Activated CD4-positive, CD25-positive, alpha-beta regulatory T cell treated with anti-CD3 and anti-CD28 coated beads, Interleukin-2, amount 50 U/mL, for 24 hours (primary cell): ENCODE results near the gene AKNA.

ENCODE experiments used
- ATAC-seq, 2 donors: fragments of 150-1000 bp; cut with Tn5 transposase; one replicate each; pipeline ENCODE4 v1.10.0; 2021; ENCODE audit warnings: mild to moderate bottlenecking in 1 of 2, moderate library complexity in 1 of 2

The AKNA gene

DNA sequence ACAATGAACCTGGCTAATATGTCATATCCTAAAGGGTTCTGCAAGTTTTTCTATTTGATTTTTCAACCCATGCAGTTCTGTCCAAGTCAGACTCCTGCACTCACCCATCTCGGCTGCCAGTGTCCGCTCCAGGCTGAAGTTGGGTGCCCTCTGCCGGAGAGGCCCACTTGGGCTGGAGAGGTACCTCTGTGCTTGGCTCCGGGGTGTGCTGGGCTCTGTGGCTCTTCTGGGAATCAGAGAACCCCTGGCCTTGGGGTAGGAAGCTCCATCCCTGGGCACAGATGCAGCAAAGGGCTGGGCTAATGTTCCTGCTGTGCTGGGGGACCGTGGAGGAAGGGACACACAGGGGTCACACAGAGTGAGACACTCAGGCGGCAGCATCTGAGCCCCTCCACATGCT lies 32.0 kb downstream of the AKNA start:
- no peak for ATAC-seq

DNA sequence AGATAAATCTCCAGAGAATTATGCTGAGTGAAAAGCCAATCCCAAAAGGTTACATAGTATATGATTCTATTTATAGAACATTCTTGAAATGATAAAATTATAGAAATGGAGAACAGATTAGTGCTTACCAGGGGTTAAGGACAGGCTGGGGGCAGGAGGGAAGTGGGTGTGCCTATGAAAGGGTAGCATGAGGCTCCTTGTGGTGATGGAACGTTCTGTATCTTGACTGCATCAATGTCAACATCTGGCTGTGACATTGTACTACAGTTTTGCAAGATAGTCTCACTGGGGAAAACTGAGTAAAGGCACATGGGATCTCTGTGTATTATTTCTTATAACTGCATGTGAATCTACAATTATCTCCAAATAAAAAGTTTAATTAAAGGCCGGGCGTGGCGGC lies 35.9 kb downstream of the AKNA start:
- ATAC-seq = no peak

DNA sequence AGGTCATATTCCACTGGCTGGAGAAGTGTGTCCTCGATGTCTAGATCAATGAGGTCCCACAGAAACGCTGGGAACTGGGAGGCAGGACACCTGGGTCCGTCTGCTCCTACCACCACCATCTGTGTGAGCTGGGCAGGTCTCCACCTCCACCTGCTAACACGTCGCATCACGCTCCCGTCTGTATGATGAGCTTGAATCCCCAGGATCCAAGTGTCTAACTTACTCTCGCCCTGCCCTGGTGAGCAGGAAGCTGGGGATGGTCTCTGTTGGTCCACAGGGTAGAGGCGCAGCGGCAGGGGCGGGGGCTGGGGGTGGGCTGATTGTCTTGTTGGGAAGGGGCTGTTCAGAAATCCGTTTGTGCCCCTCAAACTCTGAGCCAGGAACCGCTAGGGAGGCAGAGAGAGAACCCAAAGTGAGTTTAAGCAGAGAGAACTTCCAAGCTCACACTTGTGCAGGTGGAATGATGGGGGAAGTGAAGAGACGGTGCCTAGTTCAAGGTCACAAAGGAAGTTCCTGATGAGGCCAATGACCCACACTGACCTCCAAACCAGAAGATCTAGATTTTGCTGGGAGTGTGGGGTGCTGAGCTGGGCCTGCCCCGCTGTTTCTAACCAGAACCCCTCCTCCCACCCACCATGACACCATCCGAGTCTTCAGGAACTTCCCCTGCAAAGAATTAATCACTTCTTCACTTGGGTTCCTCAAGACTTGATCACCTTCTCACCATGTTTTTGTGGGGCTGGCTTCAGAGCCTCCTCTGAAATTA lies 37.0 kb downstream of the AKNA start:
- ATAC-seq = no peak

DNA sequence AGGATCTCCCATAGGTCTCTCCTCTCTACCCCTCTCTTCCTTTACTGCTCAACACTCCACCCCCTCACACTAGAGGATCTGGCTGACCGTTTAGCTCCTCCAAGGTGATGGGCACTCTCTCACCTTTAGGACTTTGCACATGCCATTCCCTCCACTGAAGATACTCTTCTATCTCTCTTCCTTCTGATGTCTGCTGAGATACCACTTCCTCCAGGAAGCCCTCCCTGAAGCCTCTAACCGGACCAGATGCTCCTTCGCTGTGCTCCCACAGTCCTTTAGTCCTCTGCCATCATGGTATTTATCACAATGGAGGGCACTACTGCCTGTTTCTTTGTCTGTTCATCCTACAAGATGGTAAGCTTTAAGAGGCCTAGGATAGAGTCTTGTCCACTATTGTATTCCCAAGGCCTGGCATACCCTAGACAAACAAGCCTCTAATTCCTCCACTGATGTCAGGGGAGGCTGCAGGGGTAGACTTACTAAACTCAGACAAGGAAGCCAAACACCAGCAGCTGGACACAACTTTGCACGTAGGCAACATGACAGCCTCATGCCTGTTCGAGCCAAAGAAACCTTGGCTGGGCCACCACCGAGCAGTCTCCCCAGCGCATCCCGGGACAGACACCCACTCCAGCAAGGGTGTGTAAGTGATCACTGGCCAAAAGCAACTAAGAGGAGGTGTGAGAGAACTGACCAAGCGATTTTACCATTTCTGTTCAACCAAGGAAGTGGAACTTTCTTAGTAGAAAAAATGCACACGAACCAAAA lies 37.9 kb downstream of the AKNA start:
- ATAC-seq = no peak

DNA sequence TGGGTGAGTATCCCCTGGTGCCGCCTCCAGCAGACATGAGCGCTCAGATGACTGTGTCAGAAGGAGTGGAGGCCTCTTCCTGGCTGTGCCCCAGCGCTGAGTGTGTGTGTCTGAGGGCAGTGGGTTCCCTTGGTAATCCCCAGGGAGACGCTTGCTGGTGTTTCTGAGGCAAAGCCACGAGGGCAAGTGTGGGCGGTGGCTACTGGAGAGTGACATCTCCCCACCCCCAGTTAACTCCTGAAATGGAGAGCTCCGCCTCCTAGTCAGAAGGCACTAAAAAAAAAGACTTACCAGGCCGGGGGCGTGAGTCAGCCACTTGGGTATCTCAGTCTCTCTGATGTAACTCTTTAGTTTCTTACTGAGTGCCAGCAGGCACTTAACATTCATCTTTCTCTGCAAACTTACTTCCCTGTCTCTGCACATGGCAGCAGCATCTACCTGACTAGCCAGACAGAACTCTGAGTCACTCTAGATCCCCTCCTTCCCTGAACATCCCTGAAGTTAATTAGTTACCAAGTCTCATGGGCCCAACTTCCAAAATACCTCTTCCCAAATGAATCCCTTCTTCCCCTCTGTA lies 38.8 kb downstream of the AKNA start:
- peak; percentile 88 to 94 for ATAC-seq

DNA sequence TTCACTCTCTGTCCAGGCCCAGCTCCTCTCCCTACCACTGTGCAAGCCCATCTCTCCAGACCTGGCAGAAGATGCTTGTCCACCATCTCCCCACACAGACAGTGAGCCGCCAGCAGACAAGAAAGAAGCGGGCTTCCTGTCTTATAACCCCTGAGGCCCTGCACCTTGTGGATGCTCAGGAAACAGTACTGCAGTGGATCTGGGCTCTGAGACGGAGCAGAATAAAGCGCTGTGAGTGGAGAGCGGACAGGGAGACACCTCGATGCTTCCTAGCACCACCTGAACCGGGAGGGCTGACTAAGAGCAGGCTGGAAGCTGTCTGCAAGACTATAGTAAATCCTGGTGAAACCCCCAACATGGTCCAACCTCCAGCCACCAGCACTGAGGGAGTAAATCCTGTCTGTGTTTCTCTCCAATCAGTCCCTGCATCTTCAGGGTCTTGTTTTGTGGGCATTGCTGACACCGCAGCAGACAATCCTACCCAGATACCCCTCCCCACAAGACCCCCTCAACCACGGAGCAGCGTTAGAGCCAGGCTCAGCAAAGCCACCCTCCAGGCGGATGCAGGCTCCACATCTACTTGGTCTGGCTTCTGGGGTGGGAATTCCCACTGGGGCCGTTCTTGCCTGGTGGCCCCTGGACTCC lies 39.4 kb downstream of the AKNA start:
- ATAC-seq = no peak

DNA sequence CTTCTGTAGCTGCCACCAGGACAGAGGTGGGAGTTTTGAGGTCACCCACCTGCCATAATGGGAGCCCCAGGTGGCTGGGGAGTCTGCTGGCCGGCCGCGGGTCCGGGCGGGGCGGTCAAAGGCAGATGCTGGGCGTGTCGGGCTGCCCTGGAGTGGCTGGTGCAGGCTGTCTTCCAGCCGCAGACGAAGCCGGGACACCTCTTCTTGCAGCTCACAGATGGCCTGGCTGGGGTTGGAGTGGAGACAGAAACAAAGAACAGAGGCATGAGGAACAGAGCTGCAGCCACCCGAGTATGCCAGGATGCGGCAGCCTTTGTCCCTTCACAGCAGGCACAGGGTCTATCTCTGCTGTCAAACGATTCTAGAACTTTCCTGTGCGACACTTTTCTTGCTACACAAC lies 40.1 kb downstream of the AKNA start:
- no peak for ATAC-seq

DNA sequence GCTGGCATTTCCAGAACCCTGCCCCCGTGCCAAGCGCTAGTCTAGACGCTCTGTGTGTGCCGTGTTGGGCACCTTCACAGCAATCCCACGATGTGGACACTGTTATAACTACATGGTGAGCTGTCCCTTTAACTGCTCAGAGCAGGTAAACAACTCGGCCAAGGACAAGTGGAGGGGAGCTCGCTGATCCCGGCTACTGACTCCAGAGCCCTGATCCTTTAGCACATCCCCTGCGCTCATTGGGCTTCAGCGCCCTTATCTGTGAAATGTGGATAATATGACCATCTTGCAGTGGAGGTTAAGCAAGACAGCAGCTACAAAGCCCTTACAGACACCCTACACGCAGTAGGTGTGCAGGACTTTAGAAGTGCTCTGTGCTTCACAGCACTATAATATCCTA lies 41.6 kb downstream of the AKNA start:
- ATAC-seq = no peak

DNA sequence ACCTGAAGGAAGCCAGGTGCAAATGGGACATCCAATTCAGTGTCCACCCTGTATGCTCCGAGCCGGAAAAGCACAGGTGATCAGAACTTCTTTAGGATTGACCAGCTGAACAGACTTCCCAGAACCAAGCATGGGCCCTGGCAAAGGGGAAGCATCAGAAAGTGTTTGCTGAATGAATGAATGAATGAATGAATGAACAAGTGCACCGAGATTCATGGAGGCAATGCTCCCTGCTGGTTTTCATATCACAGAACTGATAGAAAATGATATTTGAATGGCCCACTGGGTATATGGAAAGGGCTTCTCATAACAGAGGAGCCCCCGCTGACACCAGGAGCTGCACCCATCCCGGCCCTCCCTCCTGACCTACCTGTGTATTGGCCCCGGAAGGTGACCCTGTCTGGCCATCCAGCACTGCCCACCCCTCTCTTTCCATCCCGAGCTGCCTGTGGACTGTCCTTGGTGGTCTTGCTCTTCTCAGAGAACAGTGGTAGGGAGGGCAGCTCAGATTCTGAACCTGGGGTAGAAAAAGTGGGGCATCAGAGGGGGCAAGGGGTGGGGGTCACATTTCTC lies 42.2 kb downstream of the AKNA start:
- ATAC-seq = no peak

DNA sequence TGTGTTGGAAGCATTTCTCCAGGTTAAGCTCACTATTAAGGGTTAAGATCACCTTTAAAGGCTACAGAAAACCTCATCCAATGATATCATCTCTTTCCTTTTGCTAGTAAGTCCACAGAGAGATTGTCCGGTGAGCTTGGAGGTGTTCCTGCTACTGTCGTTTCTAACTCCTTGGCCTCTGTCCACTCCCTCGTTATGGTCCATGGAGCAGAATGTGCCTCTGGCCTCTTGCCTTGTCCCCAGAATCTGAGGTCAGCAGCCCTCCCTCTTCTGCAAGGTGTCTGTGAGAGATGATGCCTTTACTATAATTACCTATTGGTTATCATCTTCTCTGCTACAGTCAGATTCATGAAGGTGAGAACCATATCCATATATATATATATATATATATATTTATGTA lies 43.1 kb downstream of the AKNA start:
- no peak for ATAC-seq

DNA sequence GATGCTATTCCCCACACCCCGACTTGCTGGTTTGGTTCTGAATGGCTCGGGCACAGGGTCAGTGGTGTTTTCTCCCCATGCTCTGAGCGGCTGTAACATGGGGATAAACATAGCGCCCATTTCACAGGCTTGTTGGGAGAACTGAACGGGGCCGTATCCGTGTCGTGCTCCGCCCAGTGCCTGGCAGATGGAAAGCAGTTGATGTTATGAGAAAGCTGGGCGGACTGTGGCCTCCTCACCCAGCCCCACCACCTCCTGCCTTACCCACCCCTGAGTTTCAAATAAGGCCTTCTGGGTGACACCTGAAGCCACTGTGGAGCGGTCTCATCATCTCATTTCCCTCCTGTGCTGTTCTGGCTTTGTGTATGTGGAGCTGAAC lies 43.6 kb downstream of the AKNA start:
- ATAC-seq = no peak

DNA sequence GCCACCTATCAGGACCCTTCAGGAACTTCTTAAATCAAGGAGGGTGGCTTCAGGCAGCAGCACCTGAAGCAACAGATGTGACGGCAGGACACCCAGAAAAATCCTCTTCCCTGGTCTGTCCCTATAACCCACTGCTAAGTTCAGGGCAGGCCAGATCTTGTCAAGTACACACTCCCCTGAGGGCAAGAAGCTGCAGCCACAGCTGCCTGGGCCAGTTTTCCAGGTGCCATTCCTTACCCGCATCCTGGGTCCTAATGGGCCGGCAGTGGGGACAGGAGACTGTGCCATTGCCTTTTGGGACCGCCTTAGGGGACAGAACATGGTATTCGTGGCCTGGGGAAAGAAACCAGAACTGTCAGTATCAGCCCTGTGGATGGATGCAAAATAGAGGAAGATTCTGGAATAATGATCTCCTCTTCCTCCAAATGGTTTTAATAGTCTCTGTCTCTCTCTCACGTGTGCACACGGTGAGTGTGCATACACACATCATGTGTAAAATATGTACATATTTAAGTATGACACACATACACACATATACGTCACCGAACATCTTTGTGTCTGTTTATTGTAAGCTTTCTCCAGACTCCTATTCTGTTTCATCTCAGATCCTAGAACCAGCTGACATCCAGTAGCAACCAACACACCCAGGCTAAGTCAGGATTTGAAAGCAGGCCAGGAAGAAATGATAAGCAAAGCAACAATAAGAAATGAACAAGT lies 44.2 kb downstream of the AKNA start:
- ATAC-seq = no peak

DNA sequence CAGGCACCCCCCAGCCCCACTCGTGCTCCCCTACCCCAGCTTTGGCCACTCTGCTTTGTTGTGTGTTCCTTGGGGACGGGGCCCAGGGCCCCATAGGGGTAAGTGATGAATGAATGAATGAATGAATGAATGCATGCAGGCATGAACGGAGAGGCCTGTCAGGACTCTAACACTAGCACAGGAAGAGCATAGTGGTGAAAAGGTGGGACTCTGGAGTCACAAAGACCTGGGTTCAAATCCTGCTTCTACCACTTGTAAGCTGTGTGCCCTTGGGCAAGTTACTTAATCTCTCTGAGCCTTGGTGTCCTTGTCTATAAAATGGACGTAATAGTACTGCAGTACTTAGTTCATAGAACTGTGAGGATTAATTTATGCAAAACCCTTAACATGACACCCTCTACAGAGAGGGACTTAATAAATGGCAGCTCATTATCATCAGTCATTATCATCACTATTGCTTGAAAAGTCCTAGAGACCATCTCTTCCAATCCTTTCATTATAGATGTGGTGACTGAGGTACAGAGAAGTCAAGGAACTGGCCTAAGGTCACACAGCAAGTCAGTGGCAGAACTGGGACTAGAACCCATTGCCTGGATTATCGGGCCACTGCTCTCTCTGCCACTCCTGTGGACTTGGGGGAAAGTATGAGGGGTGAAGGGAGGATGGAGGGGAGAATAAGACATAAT lies 44.9 kb downstream of the AKNA start:
- ATAC-seq = no peak

DNA sequence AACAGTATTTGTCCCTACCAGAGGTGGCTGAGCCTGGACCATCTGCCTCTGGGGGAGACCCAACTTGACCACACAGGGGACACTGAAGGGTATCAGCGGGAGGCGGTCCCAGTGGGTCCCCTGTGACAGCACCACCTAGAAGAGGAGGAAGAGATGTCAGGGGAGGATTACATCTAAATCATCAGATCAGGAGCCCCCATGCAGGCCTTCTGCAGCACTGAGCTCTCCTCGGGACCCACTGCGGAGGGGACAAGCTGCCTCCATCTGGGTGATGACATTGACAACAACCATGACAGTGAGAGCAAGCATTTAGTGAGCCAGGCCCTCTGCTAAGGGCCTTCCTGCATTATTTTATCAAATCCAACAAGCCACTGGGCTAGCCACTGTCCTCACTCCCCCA lies 45.8 kb downstream of the AKNA start:
- ATAC-seq = no peak

DNA sequence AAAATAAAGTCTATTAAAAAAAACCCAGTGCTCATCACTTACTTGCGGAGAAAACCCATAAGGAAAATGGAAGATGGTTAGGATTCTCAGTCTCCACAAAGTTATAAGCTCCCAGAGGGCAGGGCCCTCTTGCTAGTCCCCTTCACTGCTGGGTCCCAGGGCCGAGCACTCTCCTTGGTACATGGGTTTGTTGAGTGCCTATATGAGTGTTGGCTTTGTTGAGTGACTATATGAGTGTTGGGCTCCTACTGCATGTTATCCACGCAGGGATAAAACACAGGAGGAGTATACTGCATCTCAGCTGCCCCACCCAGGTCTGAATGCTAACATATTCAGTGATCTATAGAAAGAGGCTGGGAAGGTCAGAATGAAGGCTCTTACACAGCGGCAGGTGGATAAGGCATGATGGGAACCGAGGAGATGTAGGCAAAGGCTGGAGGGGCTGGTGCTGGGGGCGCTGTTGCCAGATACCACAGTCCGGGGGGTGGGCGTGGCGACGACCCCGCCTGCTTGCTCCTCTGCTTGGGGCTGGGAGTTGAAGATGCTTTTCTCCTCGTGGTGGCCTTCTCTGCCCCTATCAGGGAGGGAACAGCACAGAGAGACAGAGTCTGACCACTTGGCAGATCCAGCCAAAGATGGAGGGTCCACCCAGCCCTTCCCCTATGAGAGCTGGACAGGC lies 46.5 kb downstream of the AKNA start:
- ATAC-seq = no peak

DNA sequence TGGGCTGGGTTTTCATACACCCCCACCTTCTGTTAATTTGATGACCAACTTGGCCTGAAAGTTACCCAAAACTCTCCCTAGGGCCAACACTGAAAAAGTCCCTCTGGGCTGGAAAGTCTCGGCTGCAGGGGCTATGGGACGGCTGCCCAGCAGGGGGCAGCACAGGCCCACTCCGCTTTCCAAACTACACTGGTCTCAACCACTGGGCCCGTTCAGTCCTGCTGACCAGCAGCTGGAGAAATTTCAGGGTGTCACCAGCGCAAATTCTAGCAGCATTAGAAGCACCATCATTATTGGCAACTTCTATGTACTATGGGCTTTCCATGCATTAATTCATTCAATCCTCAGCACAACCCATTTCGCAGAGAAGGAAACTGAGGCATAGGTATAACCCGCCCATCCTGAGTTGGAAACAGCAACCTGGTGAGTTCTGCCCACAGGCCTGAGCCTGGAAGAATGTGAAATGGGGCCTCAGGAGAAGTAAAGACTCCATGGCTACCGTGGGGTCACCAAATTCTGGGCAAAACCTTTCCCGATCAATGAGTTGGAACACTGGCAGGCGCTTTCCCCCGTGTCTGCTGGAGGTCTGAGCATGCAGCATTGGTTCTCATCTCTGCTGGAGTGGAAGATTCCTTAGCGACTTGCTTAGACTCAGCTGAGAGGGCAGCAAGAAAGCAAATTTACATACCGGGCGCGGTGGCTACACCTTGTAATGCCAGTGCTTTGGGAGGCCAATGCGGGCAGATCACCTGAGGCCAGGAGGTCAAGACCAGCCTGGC lies 48.5 kb downstream of the AKNA start:
- ATAC-seq = peak; percentile 70 to 74

DNA sequence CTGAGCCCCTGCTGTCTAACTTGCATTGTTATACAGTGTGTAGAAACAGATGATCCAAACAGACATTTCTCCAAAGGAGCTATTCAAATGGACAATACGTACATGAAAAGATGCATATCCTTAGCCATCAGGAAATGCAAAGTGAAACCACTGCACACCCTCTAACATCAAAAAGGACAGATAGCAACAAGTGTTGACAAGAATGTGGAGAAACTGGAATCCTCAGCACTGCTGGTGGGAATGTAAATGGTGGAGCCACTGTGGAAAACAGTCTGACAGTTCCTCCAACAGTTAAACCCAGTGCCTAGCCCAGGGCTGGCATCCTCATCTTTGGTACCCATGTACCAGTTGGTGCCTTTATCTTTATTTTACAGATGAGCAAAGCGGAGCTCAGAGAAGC lies 49.6 kb downstream of the AKNA start:
- no peak for ATAC-seq

DNA sequence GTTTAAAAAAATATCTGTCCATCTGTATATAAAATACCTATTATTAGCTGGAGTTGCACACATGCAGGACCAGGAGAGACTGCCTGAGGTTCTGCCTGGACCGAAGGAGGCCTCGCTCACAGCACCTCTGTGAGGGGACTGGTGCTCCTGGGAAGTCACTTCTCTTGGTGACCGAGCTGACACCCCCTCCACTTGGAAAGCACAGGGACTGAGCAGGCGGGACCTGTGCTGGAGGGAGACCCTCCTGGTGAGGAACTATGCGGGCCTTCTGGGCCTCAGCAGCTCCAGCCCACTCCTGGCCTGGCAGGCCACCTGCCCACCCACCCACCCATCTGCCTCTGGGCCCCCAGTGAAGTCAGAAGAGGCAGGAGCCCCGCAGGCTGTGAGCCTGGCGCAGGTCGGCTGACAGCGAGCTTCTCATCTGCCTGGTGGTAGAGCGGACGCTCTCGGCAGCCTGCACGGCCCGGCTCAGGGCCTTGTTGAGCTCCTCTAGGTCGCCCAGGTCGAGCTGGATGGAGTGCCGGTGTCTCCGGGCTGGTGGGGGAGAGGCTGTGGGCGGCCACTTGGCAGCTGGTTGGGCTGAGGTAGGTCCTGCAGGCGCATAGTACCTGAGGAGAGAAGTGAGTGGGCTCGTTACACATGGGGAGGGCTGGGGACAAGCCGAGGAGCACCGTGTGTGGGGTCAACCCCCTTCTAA lies 50.9 kb downstream of the AKNA start:
- no peak for ATAC-seq

DNA sequence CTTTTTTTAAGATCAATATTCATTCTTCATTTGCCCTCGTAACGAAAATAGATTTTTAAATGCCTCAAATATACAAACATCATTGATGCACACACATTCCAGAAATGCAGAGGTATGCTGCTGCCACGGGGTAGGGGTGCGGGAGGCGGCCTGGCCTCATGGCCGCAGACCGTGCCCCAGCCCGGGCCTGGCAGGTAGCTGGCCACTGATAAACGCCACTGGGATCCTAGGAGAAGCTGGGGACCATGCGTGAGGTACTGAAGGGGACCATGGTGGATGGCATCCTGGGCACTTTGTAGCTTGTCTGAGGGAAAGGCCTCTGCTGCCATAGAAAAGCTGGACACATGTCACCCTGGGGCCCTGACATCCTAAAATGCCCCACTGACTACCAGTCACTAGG lies 51.6 kb downstream of the AKNA start:
- no peak for ATAC-seq

DNA sequence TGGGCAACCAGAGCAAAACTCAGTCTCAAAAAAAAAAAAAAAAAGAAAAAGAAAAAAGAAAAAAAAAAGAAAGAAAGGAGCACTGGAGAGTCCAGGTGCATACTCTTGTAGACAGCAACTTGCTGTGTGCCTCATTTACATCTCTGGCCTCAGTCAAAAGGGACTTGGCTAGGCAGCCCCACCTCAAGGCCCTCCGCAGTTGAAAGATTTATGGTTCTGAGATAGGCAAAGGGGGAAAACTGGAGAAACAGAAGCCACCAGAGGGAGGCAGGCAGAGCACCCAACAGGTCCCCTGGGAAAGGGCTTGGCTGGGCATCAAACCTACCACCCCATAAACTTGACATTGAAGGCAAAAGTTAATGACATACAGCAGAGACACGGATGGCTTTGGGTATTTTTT lies 52.0 kb downstream of the AKNA start:
- no peak for ATAC-seq
